Measurements from ENCODE around the gene DGLUCY. TPM values are rescaled to one million over a fixed set of nuclear protein-coding genes. Genes with fewer than 3 reads are reported as not detected.
"Not testable (repeated sequence)": the region's sequence is repeated elsewhere in the genome, so short reads cannot be mapped to it uniquely, and the experiment has no call there.

The DGLUCY gene
- total RNA-seq, 2 donors from 2014 or later, result 88.0 to 148 TPM

GRCh38 chr14:91195881-91196280, 82.0 kb downstream of the DGLUCY start:
- no peak for TF ChIP-seq POLR2A (IDR thresholded peaks at IDR 0.05)
- TF ChIP-seq CTCF (IDR thresholded peaks at IDR 0.05), result no peak
- TF ChIP-seq POLR2AphosphoS5 (IDR thresholded peaks at IDR 0.05), result no peak
- peaks cover 0 to 7% of the 10 kb centered on the region in 2 donors for H3K36me3 ChIP-seq
- H3K9me3 ChIP-seq, result no peaks in the 10 kb centered on the region
- DNase-seq (ENCODE audit: low spot score), result no peak
- H3K4me1 ChIP-seq (replicated peaks), result no peaks in the 10 kb centered on the region
- H3K27me3 ChIP-seq (replicated peaks; ENCODE audit: insufficient read depth), result no peaks in the 10 kb centered on the region
- intact Hi-C loops (cut with DNase I), result no loop called here
- H3K27ac ChIP-seq, result no peak overlapping the region
- WGBS, result 75% methylated on average over 10 of the region's 10 CpGs
- H3K4me3 ChIP-seq, result no peak overlapping the region

- H3K36me3 ChIP-seq, result peaks cover 0 to 7% of the 10 kb centered on the region in 2 donors
These were observed 83.8 kb downstream of the DGLUCY start for GRCh38 chr14:91197631-91198030.

GRCh38 chr14:91200802-91201201, 86.9 kb downstream of the DGLUCY start:
- DNase-seq (ENCODE audit: low spot score); H3K4me1 ChIP-seq (replicated peaks); intact Hi-C loops (cut with DNase I); H3K27me3 ChIP-seq (replicated peaks; ENCODE audit: insufficient read depth); H3K4me3 ChIP-seq; H3K36me3 ChIP-seq; H3K27ac ChIP-seq; H3K9me3 ChIP-seq: not testable (repeated sequence)
- 97% methylated on average over 6 of the region's 6 CpGs for WGBS

More at GRCh38 chr14:91197631-91198030, 83.8 kb downstream of the DGLUCY start:
- H3K27me3 ChIP-seq (replicated peaks; ENCODE audit: insufficient read depth), result no peaks in the 10 kb centered on the region
- H3K9me3 ChIP-seq, result no peaks in the 10 kb centered on the region
- no peaks in the 10 kb centered on the region for H3K4me1 ChIP-seq (replicated peaks)
- no peak overlapping the region for H3K27ac ChIP-seq
- no peak for DNase-seq (ENCODE audit: low spot score)
- intact Hi-C loops (cut with DNase I), result no loop called here
- TF ChIP-seq POLR2A (IDR thresholded peaks at IDR 0.05), result no peak
- TF ChIP-seq CTCF (IDR thresholded peaks at IDR 0.05), result no peak
- no peak for TF ChIP-seq POLR2AphosphoS5 (IDR thresholded peaks at IDR 0.05)
- no peak overlapping the region for H3K4me3 ChIP-seq

DNA sequence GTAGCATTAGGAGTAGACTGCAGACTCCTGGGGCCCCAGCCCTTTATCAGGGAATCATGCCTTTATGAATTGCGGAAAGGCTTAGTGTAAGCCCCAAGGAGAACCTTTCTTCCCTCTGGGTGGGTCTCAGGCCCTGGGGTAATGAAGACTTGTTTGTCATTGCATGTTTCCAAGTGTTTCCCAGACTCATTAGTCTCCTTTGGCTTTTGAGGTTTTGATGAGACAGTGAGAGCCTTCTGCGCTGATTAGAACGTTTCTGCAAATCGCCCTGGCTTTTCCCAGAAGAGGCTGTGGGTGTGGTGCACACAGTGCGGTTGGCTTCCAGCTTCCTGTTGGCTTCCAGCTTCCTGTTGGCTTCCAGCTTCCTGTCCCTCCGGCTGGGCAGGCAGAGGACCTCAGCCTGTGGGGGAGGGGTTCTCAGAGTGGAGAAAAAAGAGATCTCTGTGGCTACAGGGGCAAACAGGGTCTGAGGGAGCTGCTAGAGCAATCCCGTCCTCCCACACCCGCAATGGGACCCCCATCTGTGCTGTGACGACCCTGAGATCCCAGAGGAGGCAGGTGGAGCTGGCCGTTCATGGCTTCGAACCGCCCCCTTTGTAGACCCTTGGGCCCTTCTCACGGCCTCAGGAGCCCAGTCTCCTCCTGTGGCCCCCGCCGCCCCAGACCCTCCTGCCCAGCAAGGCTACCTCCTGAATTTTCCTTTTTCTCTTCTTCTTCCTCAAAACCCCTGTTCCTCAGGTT, 88.5 kb downstream of the DGLUCY start:
- intact Hi-C loops (cut with DNase I), result no loop called here
- peak; percentile 35 for DNase-seq (ENCODE audit: low spot score)
- H3K9me3 ChIP-seq, result no peaks in the 10 kb centered on the region
- TF ChIP-seq POLR2AphosphoS5 (IDR thresholded peaks at IDR 0.05), result peak; percentile 74
- no peak for TF ChIP-seq CTCF (IDR thresholded peaks at IDR 0.05)
- peak overlapping the region in 1 of 2 donors; percentile 50 for H3K27ac ChIP-seq
- no peaks in the 10 kb centered on the region for H3K27me3 ChIP-seq (replicated peaks; ENCODE audit: insufficient read depth)
- H3K4me1 ChIP-seq (replicated peaks), result no peaks in the 10 kb centered on the region
- WGBS, result 85% methylated on average over 15 of the region's 15 CpGs
- H3K36me3 ChIP-seq, result peaks cover 0 to 7% of the 10 kb centered on the region in 2 donors
- H3K4me3 ChIP-seq, result no peak overlapping the region

GRCh38 chr14:91204657-91205056, 90.8 kb downstream of the DGLUCY start:
- Histone ChIP-seq H3K9me3 (no peaks in the 10 kb centered on the region), H3K36me3 (peaks cover 0 to 6% of the 10 kb centered on the region in 2 donors), H3K4me1 (replicated peaks) (no peaks in the 10 kb centered on the region), H3K4me3 (no peak overlapping the region), H3K27ac (no peak overlapping the region), H3K27me3 (replicated peaks; ENCODE audit: insufficient read depth) (no peaks in the 10 kb centered on the region)
- WGBS, result 94% methylated on average over 11 of the region's 14 CpGs
- intact Hi-C loops (cut with DNase I), result no loop called here
- DNase-seq (ENCODE audit: low spot score), result no peak
- no peak for TF ChIP-seq CTCF (IDR thresholded peaks at IDR 0.05)
- TF ChIP-seq POLR2A (IDR thresholded peaks at IDR 0.05), result no peak

Data from prostate gland (tissue), 2 donors.